Stomach (tissue), 19 donors: ENCODE measurements around the gene SPC24. TPM values are rescaled to one million over a fixed set of nuclear protein-coding genes. Genes with fewer than 3 reads are reported as not detected.

Experiments used
- DNase-seq, 2 donors: peaks; one replicate each; pipeline versions ENCODE4 v3.0.0 to v3.0.0-alpha.2; 2013 to 2019
- H3K27ac ChIP-seq, 5 donors: fragments of 200-600 bp in 4 of 5; sonication (generic) in 4 of 5; one replicate each; pipeline ENCODE4 v1.5.1; 2013 to 2019; ENCODE audit warnings: mild to moderate bottlenecking in 1 of 5, moderate library complexity in 1 of 5
- H3K27me3 ChIP-seq, 3 donors: fragments of 200-600 bp; sonication (generic); one replicate each; pipeline ENCODE4 v1.5.1; 2017 to 2019; ENCODE audit warnings: mixed run types in 1 of 3
- H3K36me3 ChIP-seq, 4 donors: fragments of 200-600 bp; sonication (generic); 1 replicate in 3 of 4; 2 replicates in 1 of 4; pipeline ENCODE4 v1.5.1; 2016 to 2019
- H3K4me1 ChIP-seq, 4 donors: fragments of 200-600 bp; sonication (generic); one replicate each; pipeline ENCODE4 v1.5.1; 2016 to 2019
- H3K4me3 ChIP-seq, 4 donors: fragments of 200-600 bp; sonication (generic) in 3 of 4; one replicate each; pipeline ENCODE4 v1.5.1; 2016 to 2019; ENCODE audit warnings: mild to moderate bottlenecking in 1 of 4
- H3K9me3 ChIP-seq, 4 donors: fragments of 200-600 bp; sonication (generic); one replicate each; pipeline ENCODE4 v1.5.1; 2016 to 2019
- EP300 ChIP-seq: sonication (generic); formaldehyde crosslinking; IDR thresholded peaks from one replicate; pipeline ENCODE4 v1.6.1; 2017; ENCODE audit warnings: antibody characterized with exemption
- POLR2A ChIP-seq, 4 donors: fragments of 450-650 bp; IDR thresholded peaks; one replicate each; pipeline ENCODE4 v1.6.1; 2016; ENCODE audit warnings: antibody characterized with exemption in 4 of 4, control low read depth in 2 of 4, mild to moderate bottlenecking in 1 of 4, moderate library complexity in 1 of 4
- POLR2AphosphoS5 ChIP-seq, 3 donors: sonication (generic); formaldehyde crosslinking; IDR thresholded peaks; one replicate each; pipeline ENCODE4 v1.6.1; 2016; ENCODE audit warnings: antibody characterized with exemption in 3 of 3
- WGBS, 5 donors: extraction: QIAGEN DNeasy Blood & Tissue Kit in 3 of 5; methylation state at CpG; one replicate each; pipeline versions ENCODE4 v1.1.5 to v1.1.7; 2013 to 2018; 5-methylcytosine and 5-hydroxymethylcytosine counted together
- intact Hi-C: fragments of 100-400 bp; cut with DNase I; formaldehyde crosslinking; loops from one replicate; pipeline ENCODE4 v1.15.1; 2023; ENCODE audit warnings: low total_unique reads
- long read RNA-seq, 10 donors: transcript quantifications; one replicate each; lab custom pipeline, GENCODE V29; 2026
- polyA plus RNA-seq, 3 donors: library from polyadenylated mRNA; stranded (reverse); fragments of 200-250 nt; gene quantifications; one replicate each; pipeline ENCODE4 v1.2.3, GENCODE V29; 2013
- total RNA-seq, 5 donors: library from RNA; depleted of rRNA; stranded (reverse); fragments of >200 nt; gene quantifications; one replicate each; pipeline versions ENCODE4 v1.1.0 to v1.2.3, GENCODE V29; 2014 to 2016
- TF ChIP-seq, protein P1 (sequence below), 7 experiments: fragments of 450-650 bp in 4 of 7; fragments of 200-600 bp in 3 of 7; sonication (generic) in 3 of 7; IDR thresholded peaks; one replicate each; pipeline ENCODE4 v1.5.1; 2016 to 2019; ENCODE audit warnings: antibody characterized with exemption in 7 of 7, control low read depth in 2 of 7, mild to moderate bottlenecking in 1 of 7
- donor health status: healthy with polysubstance abuse.
- donor health status: Bipolar disorder and iron deficiency.
- donor health status: healthy.

The SPC24 gene, protein sequence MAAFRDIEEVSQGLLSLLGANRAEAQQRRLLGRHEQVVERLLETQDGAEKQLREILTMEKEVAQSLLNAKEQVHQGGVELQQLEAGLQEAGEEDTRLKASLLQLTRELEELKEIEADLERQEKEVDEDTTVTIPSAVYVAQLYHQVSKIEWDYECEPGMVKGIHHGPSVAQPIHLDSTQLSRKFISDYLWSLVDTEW
- total RNA-seq, result 10 to 100 TPM in 3 of 5 donors, not detected in 2; 11.9 to 20.4 (median 18.7) TPM
- 1 to 10 TPM; 3.7 to 6.5 (median 5.0) TPM for polyA plus RNA-seq
- long read RNA-seq, donor 1, partial matches to known transcripts, result 0 of 2 reads
- long read RNA-seq, donor 1, other reads (novel, unspliced or antisense), result 0 of 2 reads
- long read RNA-seq, donor 2, partial matches to known transcripts, result 32 of 35 reads
- long read RNA-seq, donor 2, other reads (novel, unspliced or antisense), result 0 of 35 reads
- long read RNA-seq, donor 3, partial matches to known transcripts, result 0 of 1 reads
- long read RNA-seq, donor 3, other reads (novel, unspliced or antisense), result 0 of 1 reads
- long read RNA-seq, donor 4, result 0 reads
- long read RNA-seq, donor 5, partial matches to known transcripts, result 0 of 4 reads
- long read RNA-seq, donor 5, other reads (novel, unspliced or antisense), result 0 of 4 reads
- long read RNA-seq, donor 6, transcript SPC24-206 (5 exons, 2,315 nt), result major isoform, 6 of 60 reads
- long read RNA-seq, donor 6, partial matches to known transcripts, result 48 of 60 reads
- long read RNA-seq, donor 6, other reads (novel, unspliced or antisense), result 6 of 60 reads
- long read RNA-seq, donor 7, partial matches to known transcripts, result 0 of 3 reads
- long read RNA-seq, donor 7, other reads (novel, unspliced or antisense), result 0 of 3 reads
- long read RNA-seq, donor 8, partial matches to known transcripts, result 0 of 4 reads
- long read RNA-seq, donor 8, other reads (novel, unspliced or antisense), result 0 of 4 reads
- long read RNA-seq, donor 9, partial matches to known transcripts, result 0 of 4 reads
- long read RNA-seq, donor 9, other reads (novel, unspliced or antisense), result 0 of 4 reads
- long read RNA-seq, donor 10, partial matches to known transcripts, result 0 of 1 reads
- long read RNA-seq, donor 10, other reads (novel, unspliced or antisense), result 0 of 1 reads

DNA sequence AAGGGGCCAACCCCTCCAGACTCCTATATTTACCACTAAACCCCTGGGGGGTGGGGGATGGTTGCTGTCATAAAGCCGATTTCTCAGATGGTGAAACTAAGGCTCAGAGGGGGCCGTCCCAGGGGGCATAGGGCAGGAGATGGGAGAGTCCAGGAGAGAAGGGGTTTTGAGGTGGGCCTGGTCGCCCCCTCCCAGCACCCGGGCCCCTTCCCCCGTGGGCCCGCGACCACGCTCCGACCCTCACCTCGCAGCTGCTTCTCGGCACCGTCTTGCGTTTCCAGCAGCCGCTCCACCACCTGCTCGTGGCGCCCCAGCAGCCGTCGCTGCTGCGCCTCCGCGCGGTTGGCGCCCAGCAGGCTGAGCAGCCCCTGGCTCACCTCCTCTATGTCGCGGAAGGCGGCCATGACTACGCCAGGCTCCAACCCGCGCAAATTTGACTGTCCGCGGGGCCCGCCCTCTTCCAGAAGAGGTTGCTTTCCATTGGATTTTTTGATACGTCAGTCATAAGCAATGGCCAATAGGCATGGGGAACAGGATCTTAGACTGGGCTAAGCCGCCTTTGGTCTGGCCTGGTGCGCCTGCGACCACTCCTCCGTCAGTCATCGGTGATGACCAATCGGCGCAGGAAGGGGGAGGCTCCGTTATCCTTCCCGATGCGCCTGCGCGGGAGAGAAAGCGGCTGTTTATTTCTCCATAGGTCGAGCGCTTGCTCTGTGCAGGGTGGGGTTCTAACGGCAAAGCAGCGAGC lies at the start of gene SPC24:
Gene SPC24 (minus strand): TSS at position 410 of the 748 bp plus-strand sequence. CDS start 6 bp downstream, at position 404.
- Histone ChIP-seq H3K9me3 (no peaks in the 10 kb centered on the region), H3K27ac (peak within 1 kb of the TSS; percentile 6 to 88 (median 81)), H3K4me1 (peaks cover 44 to 97% (median 66%) of the 10 kb centered on the region in 4 donors), H3K36me3 (no peaks in the 10 kb centered on the region), H3K4me3 (peak within 1 kb of the TSS; percentile 52 to 73 (median 66)), H3K27me3 (no peaks in the 10 kb centered on the region)
- TF ChIP-seq POLR2A (IDR thresholded peaks at IDR 0.05) (no peak), EP300 (no peak), POLR2AphosphoS5 (IDR thresholded peaks at IDR 0.05) (peak in 2 of 3 donors; percentile 41 to 88)
- TF ChIP-seq, protein P1, sequence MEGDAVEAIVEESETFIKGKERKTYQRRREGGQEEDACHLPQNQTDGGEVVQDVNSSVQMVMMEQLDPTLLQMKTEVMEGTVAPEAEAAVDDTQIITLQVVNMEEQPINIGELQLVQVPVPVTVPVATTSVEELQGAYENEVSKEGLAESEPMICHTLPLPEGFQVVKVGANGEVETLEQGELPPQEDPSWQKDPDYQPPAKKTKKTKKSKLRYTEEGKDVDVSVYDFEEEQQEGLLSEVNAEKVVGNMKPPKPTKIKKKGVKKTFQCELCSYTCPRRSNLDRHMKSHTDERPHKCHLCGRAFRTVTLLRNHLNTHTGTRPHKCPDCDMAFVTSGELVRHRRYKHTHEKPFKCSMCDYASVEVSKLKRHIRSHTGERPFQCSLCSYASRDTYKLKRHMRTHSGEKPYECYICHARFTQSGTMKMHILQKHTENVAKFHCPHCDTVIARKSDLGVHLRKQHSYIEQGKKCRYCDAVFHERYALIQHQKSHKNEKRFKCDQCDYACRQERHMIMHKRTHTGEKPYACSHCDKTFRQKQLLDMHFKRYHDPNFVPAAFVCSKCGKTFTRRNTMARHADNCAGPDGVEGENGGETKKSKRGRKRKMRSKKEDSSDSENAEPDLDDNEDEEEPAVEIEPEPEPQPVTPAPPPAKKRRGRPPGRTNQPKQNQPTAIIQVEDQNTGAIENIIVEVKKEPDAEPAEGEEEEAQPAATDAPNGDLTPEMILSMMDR (IDR thresholded peaks at IDR 0.05), result no peak
- WGBS, 5 donors, result 0 to 1% (median 1%) methylated on average over 37 to 50 of the region's 50 CpGs
- intact Hi-C loops, result no loop called here
- DNase-seq, result peak; percentile 94 to 99

DNA sequence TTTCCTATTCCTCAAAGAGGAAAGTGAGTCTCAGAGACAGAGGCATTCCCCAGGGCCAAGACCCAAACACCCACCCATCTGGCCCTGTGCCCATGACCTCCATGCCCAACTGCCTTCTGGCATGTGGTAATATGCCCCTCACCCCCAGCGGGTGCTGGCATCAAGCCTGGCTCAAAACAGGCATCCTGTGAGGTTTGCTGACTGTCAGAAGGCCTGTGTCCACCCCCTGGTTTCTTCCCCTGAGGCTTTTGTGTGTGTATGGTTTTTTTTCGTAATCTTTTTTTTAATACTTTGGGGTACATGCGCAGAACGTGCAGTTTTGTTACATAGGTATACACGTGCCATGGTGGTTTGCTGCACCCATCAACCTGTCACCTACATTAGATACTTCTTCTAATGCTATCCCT lies 49.4 kb upstream of the SPC24 start:
- Histone ChIP-seq H3K4me3 (no peak overlapping the region), H3K9me3 (no peaks in the 10 kb centered on the region), H3K27ac (peak overlapping the region in 4 of 5 donors; percentile 81 to 94 (median 84)), H3K36me3 (peaks cover 4 to 65% (median 60%) of the 10 kb centered on the region in 4 donors), H3K4me1 (peaks cover 0 to 38% (median 21%) of the 10 kb centered on the region in 4 donors), H3K27me3 (no peaks in the 10 kb centered on the region)
- DNase-seq, result peak in 1 of 2 donors; percentile 59
- 38 to 59% (median 48%) methylated on average over 5 of the region's 5 CpGs for WGBS, 5 donors
- intact Hi-C loops, result loop anchor here (10.0 kb wide), 1 partner anchor 170 kb away; no protein-coding TSS in a partner anchor
- TF ChIP-seq EP300, result no peak
- TF ChIP-seq POLR2A (IDR thresholded peaks at IDR 0.05), result no peak
- no peak for TF ChIP-seq POLR2AphosphoS5 (IDR thresholded peaks at IDR 0.05)

DNA sequence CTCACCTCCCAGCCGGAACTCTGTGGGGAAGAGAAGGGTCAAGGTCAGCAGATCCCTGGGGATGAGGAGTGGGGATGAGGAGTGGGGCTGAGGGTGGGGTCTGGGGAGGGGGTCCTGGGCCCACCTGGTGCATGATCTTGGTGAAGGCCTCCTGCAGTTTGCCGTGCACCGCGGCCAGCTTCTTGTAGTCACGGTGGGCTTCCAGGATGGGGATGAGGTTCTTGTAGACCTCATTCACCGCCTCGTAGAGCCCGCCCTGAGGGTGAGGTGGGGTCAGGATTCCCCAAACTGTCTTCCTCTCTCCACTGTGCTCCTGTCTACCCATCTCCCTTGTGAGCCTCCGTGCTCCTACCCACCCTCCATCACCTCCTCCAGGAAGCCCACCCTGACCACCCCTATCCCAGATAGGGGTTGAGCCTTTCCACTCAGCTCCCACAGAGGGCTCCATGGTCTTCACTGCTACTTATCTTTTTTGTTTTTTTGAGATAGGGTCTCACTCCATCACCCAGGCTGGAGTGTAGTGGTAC lies 48.6 kb upstream of the SPC24 start:
- Histone ChIP-seq H3K9me3 (no peaks in the 10 kb centered on the region), H3K4me3 (peak overlapping the region in 1 of 4 donors; percentile 13), H3K27me3 (no peaks in the 10 kb centered on the region), H3K36me3 (peaks cover 4 to 72% (median 64%) of the 10 kb centered on the region in 4 donors), H3K4me1 (peaks cover 0 to 42% (median 22%) of the 10 kb centered on the region in 4 donors), H3K27ac (peak overlapping the region; percentile 39 to 94 (median 82))
- intact Hi-C loops, result loop anchor here (10.0 kb wide), 1 partner anchor 169 kb away; no protein-coding TSS in a partner anchor
- WGBS, 5 donors, result 61 to 83% (median 75%) methylated on average over 9 of the region's 9 CpGs
- no peak for DNase-seq
- TF ChIP-seq, protein P1 (IDR thresholded peaks at IDR 0.05), result peak in 2 of 7 experiments; percentile 2 to 53
- TF ChIP-seq POLR2AphosphoS5 (IDR thresholded peaks at IDR 0.05), result no peak
